HEK293 (cell line): ENCODE measurements around the gene B4GALT4.

Experiments
- CTCF ChIA-PET: fragments of 350-600 bp; formaldehyde crosslinking; extraction: SDS; loops from one replicate; lab custom pipeline; 2021; ENCODE audit warnings: antibody characterized with exemption; lab: Yijun Ruan, JAX
- POLR2A ChIA-PET: fragments of 300-600 bp; formaldehyde crosslinking; extraction: SDS; loops from one replicate; lab custom pipeline; 2020; ENCODE audit warnings: antibody characterized with exemption, inconsistent platforms; lab: Yijun Ruan, JAX
- H3K27ac ChIP-seq: fragments of 200-500 bp; sonication (Bioruptor generic); 2 replicates; pipeline ENCODE4 v1.5.1; 2014; ENCODE audit warnings: low read depth, low read length, control low read depth, inconsistent platforms; ENCODE audit errors: extremely low read depth
- H3K36me3 ChIP-seq, 2 experiments: fragments of 200-500 bp in 1 of 2; sonication (Bioruptor generic) in 1 of 2; 1 replicate in 1 of 2; 2 replicates in 1 of 2; pipeline ENCODE4 v1.5.1; 2014 to 2017; ENCODE audit warnings: inconsistent platforms in 2 of 2, low read length in 2 of 2; ENCODE audit not compliant: control insufficient read depth in 2 of 2, insufficient read depth in 1 of 2
- H3K4me1 ChIP-seq: fragments of 200-500 bp; sonication (Bioruptor generic); 2 replicates; pipeline ENCODE4 v1.5.1; 2014; ENCODE audit warnings: mild to moderate bottlenecking, low read length, inconsistent platforms; ENCODE audit not compliant: control insufficient read depth, insufficient read depth
- H3K4me3 ChIP-seq: 2 replicates; pipeline ENCODE4 v1.5.1; 2011; ENCODE audit warnings: low read depth, mild to moderate bottlenecking, control low read depth, low read length, moderate library complexity
- H3K9me3 ChIP-seq: fragments of 200-500 bp; sonication (Bioruptor generic); 2 replicates; pipeline ENCODE4 v1.5.1; 2014; ENCODE audit warnings: low read depth, low read length, inconsistent platforms; ENCODE audit not compliant: control insufficient read depth, insufficient read depth
- HOXC10 ChIP-seq: sonication (generic); formaldehyde crosslinking; IDR thresholded peaks from 2 replicates; pipeline ENCODE4 v1.8.1; 2023; ENCODE audit warnings: mild to moderate bottlenecking, missing genetic modification reagents
- KLF7 ChIP-seq: fragments of 450-650 bp; formaldehyde crosslinking; IDR thresholded peaks from 2 replicates; pipeline ENCODE4 v1.5.1; 2016; ENCODE audit warnings: missing biosample characterization, missing genetic modification characterization, borderline replicate concordance
- MYNN ChIP-seq: fragments of 450-650 bp; formaldehyde crosslinking; IDR thresholded peaks from 2 replicates; pipeline ENCODE4 v1.5.1; 2016; ENCODE audit warnings: missing biosample characterization, missing genetic modification characterization, borderline replicate concordance
- OVOL3 ChIP-seq: fragments of 450-650 bp; formaldehyde crosslinking; IDR thresholded peaks from 2 replicates; pipeline ENCODE4 v1.5.1; 2016; ENCODE audit warnings: missing biosample characterization, missing genetic modification characterization
- REST ChIP-seq: fragments of 450-650 bp; formaldehyde crosslinking; IDR thresholded peaks from 2 replicates; pipeline ENCODE4 v1.5.1; 2016; ENCODE audit warnings: missing biosample characterization, missing genetic modification characterization
- ZBTB21 ChIP-seq: fragments of 450-650 bp; formaldehyde crosslinking; IDR thresholded peaks from 2 replicates; pipeline ENCODE4 v1.5.1; 2017; ENCODE audit warnings: missing biosample characterization, missing genetic modification characterization
- ZBTB48 ChIP-seq: fragments of 450-650 bp; formaldehyde crosslinking; IDR thresholded peaks from 2 replicates; pipeline ENCODE4 v1.5.1; 2016; ENCODE audit warnings: missing biosample characterization, missing genetic modification characterization
- ZBTB49 ChIP-seq: fragments of 450-650 bp; formaldehyde crosslinking; IDR thresholded peaks from 2 replicates; pipeline ENCODE4 v1.5.1; 2016; ENCODE audit warnings: missing biosample characterization, missing genetic modification characterization, low read depth
- ZFHX2 ChIP-seq: fragments of 450-650 bp; formaldehyde crosslinking; conservative IDR thresholded peaks from 2 replicates; pipeline ENCODE4 v1.5.1; 2016; ENCODE audit warnings: missing biosample characterization, missing genetic modification characterization
- ZNF175 ChIP-seq: fragments of 450-650 bp; formaldehyde crosslinking; IDR thresholded peaks from 2 replicates; pipeline ENCODE4 v1.5.1; 2016; ENCODE audit warnings: missing biosample characterization, missing genetic modification characterization
- ZNF354C ChIP-seq: fragments of 450-650 bp; formaldehyde crosslinking; IDR thresholded peaks from 2 replicates; pipeline ENCODE4 v1.5.1; 2016; ENCODE audit warnings: missing biosample characterization, missing genetic modification characterization, low read depth, borderline replicate concordance
- ZNF37A ChIP-seq: fragments of 450-650 bp; IDR thresholded peaks from 2 replicates; pipeline ENCODE4 v1.5.1; 2018; ENCODE audit warnings: missing biosample characterization, missing genetic modification characterization
- ZNF639 ChIP-seq: fragments of 450-650 bp; formaldehyde crosslinking; IDR thresholded peaks from 2 replicates; pipeline ENCODE4 v1.5.1; 2016; ENCODE audit warnings: missing biosample characterization, missing genetic modification characterization
- ZNF701 ChIP-seq: fragments of 450-650 bp; formaldehyde crosslinking; IDR thresholded peaks from 2 replicates; pipeline ENCODE4 v1.5.1; 2016; ENCODE audit warnings: missing biosample characterization, missing genetic modification characterization
- TF ChIP-seq, protein P1 (sequence below): fragments of 450-650 bp; formaldehyde crosslinking; optimal IDR thresholded peaks from 2 replicates; pipeline ENCODE3; 2016; ENCODE audit warnings: missing biosample characterization, mild to moderate bottlenecking, missing genetic modification characterization
- TF ChIP-seq, protein P2 (sequence below): fragments of 450-650 bp; formaldehyde crosslinking; IDR thresholded peaks from 2 replicates; pipeline ENCODE4 v1.5.1; 2016; ENCODE audit warnings: missing biosample characterization, missing genetic modification characterization
- TF ChIP-seq, protein P3 (sequence below): fragments of 450-650 bp; formaldehyde crosslinking; IDR thresholded peaks from 2 replicates; pipeline ENCODE4 v1.5.1; 2016; ENCODE audit warnings: missing biosample characterization, missing genetic modification characterization, borderline replicate concordance

The B4GALT4 gene

DNA sequence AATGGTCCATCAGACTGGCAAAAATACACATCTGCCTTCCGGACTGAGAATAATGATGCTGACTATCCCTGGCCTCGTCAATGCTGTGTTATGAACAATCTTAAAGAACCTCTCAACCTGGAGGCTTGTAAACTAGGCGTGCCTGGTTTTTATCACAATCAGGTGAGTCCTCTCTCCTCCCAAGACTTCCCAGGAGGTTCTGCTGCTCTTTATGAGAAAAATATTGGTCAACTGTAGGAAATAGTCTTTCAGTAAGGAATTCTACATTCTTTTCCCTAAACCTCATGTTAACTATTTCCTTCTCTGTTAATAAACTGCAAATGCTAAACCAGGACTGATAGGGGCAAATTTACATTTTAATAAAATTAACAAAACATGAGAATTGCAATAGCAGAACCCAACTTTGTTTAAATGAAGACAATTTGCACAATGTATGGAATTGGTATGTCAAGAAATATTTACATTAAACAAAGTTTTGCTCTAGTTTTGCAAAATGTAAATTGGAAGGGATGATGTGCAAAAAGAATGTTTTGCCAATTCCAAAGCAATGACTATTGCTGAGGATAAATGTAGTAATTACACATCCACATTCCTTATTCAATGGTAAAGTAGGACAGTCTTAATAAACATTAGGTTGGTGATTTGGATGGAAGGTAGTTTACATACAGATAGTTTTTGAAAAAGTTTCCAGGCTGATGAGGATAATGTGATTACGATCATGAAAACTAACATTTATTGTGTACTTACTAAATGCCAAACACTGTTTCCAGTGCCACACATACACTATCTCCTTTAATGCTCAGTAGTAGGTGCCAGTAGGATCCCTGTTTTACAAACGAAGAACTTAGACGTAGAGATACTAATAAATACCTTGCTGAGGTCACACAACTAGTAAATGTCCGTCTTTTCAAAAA lies 46.2 kb downstream of the B4GALT4 start (continued):
- TF ChIP-seq ZNF639: no peak
- TF ChIP-seq ZFHX2 (tag by site-specific recombination): no peak
- TF ChIP-seq, protein P1, sequence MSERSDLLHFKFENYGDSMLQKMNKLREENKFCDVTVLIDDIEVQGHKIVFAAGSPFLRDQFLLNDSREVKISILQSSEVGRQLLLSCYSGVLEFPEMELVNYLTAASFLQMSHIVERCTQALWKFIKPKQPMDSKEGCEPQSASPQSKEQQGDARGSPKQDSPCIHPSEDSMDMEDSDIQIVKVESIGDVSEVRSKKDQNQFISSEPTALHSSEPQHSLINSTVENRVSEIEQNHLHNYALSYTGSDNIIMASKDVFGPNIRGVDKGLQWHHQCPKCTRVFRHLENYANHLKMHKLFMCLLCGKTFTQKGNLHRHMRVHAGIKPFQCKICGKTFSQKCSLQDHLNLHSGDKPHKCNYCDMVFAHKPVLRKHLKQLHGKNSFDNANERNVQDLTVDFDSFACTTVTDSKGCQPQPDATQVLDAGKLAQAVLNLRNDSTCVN: no peak
- no peak for TF ChIP-seq ZNF354C (tag by site-specific recombination)
- no peak for TF ChIP-seq ZNF37A (tag by site-specific recombination)
- no peak for TF ChIP-seq ZBTB48 (tag by site-specific recombination)

DNA sequence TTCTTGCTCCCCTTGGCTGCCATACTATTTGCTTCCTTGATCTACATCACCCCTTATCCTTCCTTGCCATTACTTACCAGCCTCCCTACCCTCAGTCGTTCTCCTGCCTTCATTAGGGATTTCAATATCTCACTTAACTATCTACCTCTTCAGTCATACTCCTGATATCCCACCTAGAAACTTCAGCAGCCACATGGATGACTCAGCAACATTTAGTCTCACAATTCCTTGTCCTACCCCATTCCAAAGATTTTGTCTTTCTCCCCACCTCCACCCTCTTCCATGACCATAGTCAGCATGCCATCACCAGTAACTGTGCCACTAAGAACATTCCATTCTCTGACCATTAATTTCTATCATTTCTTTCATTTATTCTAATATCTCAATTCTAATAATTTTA lies 48.9 kb downstream of the B4GALT4 start:
- H3K36me3 ChIP-seq: no peaks in the 10 kb centered on the region
- H3K9me3 ChIP-seq: no peaks in the 10 kb centered on the region
- no peaks in the 10 kb centered on the region for H3K4me1 ChIP-seq
- H3K27ac ChIP-seq: no peak overlapping the region
- TF ChIP-seq ZBTB21 (tag by site-specific recombination) (no peak), ZNF701 (tag by site-specific recombination) (no peak), OVOL3 (no peak), HOXC10 (CRISPR knock-in tag) (no peak), MYNN (tag by site-specific recombination) (no peak), REST (tag by site-specific recombination) (no peak), KLF7 (tag by site-specific recombination) (no peak), ZBTB49 (tag by site-specific recombination) (no peak), ZNF175 (no peak)
- TF ChIP-seq, protein P2, sequence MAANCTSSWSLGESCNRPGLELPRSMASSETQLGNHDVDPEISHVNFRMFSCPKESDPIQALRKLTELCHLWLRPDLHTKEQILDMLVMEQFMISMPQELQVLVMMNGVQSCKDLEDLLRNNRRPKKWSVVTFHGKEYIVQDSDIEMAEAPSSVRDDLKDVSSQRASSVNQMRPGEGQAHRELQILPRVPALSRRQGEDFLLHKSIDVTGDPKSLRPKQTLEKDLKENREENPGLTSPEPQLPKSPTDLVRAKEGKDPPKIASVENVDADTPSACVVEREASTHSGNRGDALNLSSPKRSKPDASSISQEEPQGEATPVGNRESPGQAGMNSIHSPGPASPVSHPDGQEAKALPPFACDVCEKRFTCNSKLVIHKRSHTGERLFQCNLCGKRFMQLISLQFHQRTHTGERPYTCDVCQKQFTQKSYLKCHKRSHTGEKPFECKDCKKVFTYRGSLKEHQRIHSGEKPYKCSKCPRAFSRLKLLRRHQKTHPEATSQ (tag by site-specific recombination): no peak
- TF ChIP-seq, protein P3, sequence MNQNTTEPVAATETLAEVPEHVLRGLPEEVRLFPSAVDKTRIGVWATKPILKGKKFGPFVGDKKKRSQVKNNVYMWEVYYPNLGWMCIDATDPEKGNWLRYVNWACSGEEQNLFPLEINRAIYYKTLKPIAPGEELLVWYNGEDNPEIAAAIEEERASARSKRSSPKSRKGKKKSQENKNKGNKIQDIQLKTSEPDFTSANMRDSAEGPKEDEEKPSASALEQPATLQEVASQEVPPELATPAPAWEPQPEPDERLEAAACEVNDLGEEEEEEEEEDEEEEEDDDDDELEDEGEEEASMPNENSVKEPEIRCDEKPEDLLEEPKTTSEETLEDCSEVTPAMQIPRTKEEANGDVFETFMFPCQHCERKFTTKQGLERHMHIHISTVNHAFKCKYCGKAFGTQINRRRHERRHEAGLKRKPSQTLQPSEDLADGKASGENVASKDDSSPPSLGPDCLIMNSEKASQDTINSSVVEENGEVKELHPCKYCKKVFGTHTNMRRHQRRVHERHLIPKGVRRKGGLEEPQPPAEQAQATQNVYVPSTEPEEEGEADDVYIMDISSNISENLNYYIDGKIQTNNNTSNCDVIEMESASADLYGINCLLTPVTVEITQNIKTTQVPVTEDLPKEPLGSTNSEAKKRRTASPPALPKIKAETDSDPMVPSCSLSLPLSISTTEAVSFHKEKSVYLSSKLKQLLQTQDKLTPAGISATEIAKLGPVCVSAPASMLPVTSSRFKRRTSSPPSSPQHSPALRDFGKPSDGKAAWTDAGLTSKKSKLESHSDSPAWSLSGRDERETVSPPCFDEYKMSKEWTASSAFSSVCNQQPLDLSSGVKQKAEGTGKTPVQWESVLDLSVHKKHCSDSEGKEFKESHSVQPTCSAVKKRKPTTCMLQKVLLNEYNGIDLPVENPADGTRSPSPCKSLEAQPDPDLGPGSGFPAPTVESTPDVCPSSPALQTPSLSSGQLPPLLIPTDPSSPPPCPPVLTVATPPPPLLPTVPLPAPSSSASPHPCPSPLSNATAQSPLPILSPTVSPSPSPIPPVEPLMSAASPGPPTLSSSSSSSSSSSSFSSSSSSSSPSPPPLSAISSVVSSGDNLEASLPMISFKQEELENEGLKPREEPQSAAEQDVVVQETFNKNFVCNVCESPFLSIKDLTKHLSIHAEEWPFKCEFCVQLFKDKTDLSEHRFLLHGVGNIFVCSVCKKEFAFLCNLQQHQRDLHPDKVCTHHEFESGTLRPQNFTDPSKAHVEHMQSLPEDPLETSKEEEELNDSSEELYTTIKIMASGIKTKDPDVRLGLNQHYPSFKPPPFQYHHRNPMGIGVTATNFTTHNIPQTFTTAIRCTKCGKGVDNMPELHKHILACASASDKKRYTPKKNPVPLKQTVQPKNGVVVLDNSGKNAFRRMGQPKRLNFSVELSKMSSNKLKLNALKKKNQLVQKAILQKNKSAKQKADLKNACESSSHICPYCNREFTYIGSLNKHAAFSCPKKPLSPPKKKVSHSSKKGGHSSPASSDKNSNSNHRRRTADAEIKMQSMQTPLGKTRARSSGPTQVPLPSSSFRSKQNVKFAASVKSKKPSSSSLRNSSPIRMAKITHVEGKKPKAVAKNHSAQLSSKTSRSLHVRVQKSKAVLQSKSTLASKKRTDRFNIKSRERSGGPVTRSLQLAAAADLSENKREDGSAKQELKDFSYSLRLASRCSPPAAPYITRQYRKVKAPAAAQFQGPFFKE (tag by site-specific recombination): no peak
- TF ChIP-seq, all 188 proteins: peak for 0
- ChIA-PET CTCF (no interaction called here), POLR2A (no interaction called here)
- H3K4me3 ChIP-seq: no peak overlapping the region
